CD4-positive, alpha-beta T cell treated with Interleukin-15 for 4 hours (primary cell): ENCODE results near the gene CSPG4.
"Not testable (repeated sequence)": the region's sequence is repeated elsewhere in the genome, so short reads cannot be mapped to it uniquely, and the experiment has no call there.

Experiments
- DNase-seq: peaks from one replicate; pipeline ENCODE4 v3.0.0-alpha.2; 2020; ENCODE audit warnings: low spot score

The CSPG4 gene

GRCh38 chr15:75704618-75705017 lies 8.0 kb downstream of the CSPG4 start:
- no peak for DNase-seq

- no peak for DNase-seq
Measured at GRCh38 chr15:75704263-75704615, 8.4 kb downstream of the CSPG4 start.

GRCh38 chr15:75703440-75704262 lies 9.0 kb downstream of the CSPG4 start:
- DNase-seq = not testable (repeated sequence)

GRCh38 chr15:75702436-75702835 lies 10.2 kb downstream of the CSPG4 start:
- DNase-seq = no peak

GRCh38 chr15:75701071-75702003 lies 11.3 kb downstream of the CSPG4 start:
- not testable (repeated sequence) for DNase-seq

GRCh38 chr15:75699961-75700874 lies 12.4 kb downstream of the CSPG4 start:
- not testable (repeated sequence) for DNase-seq

GRCh38 chr15:75699517-75699916 lies 13.1 kb downstream of the CSPG4 start:
- DNase-seq = not testable (repeated sequence)

- not testable (repeated sequence) for DNase-seq
Measured at GRCh38 chr15:75697974-75698747, 14.5 kb downstream of the CSPG4 start.

GRCh38 chr15:75697523-75697922 lies 15.1 kb downstream of the CSPG4 start:
- DNase-seq = no peak

GRCh38 chr15:75696854-75697259 lies 15.8 kb downstream of the CSPG4 start:
- no peak for DNase-seq

GRCh38 chr15:75696311-75696720 lies 16.3 kb downstream of the CSPG4 start:
- no peak for DNase-seq

- no peak for DNase-seq
Measured at GRCh38 chr15:75695634-75696310, 16.9 kb downstream of the CSPG4 start.

GRCh38 chr15:75695220-75695619 lies 17.4 kb downstream of the CSPG4 start:
- no peak for DNase-seq

- no peak for DNase-seq
Measured at GRCh38 chr15:75694241-75695182, 18.1 kb downstream of the CSPG4 start.

- no peak for DNase-seq
Measured at GRCh38 chr15:75693501-75694240, 19.0 kb downstream of the CSPG4 start.

- DNase-seq = not testable (repeated sequence)
Measured at GRCh38 chr15:75693028-75693427, 19.6 kb downstream of the CSPG4 start.

GRCh38 chr15:75692311-75692710 lies 20.3 kb downstream of the CSPG4 start:
- DNase-seq = not testable (repeated sequence)

GRCh38 chr15:75689429-75689828 lies 23.2 kb downstream of the CSPG4 start:
- not testable (repeated sequence) for DNase-seq

GRCh38 chr15:75688831-75689230 lies 23.8 kb downstream of the CSPG4 start:
- DNase-seq = no peak
